ENCODE data around the gene KIFAP3.
A peak's percentile ranks its signal among the peaks of the same experiment; 100 is the strongest.

GRCh38 chr1:170074250-170075157, at the start of gene KIFAP3:
- peak; percentile 83 for TF ChIP-seq CTCF (IDR thresholded peaks at IDR 0.05)
- no peak for TF ChIP-seq ZFX (IDR thresholded peaks at IDR 0.05; ENCODE audit: borderline replicate concordance)
